ENCODE data around the gene HES7. TPM values are rescaled to one million over a fixed set of nuclear protein-coding genes. Genes with fewer than 3 reads are reported as not detected.

The HES7 gene
- total and polyA plus RNA-seq, 9 of the 15 experiments (the other 6 are each of a cell fraction or from before 2014, with no cell fraction given): 0.03 to 1.7 (median 0.14) TPM; not detected in 1

DNA sequence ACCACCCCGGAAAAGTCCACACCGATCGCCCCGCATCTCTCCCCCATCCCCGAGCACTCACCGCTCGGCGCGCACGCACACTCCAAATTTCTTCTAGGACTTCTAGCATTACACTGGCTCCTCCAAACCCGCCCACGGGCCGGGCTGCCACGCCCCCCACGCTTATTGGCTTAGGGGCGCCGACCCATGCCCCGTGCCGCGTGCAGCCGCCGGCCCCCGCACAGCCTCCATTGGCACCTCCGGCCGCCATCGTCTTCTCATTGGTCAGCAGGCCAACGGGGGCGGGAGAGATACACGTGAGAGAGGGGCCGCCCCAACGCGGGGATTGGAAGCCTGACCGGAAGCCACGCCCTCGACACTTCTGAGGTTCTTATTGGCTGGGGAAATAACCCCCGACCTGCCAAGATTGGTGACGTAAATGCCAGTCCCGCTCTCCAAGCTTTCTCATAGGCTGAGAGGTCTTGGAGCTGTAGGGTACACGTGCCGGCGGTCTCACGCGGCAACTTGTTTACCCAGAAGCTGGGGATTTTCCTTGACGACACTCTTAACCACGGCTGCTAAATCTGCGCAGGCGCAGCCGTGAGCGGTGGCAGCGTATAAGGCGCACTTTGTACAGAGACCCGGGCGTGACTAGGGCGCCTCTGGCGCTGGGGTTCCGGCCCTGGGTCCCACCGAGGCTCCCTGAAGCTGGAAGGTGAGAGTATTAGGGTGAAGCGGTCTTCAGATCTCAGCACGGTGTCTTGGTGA is 32.5 kb upstream of the HES7 start (continued):
- no peak for TF ChIP-seq KAT2B (IDR thresholded peaks at IDR 0.05; ENCODE audit: low read depth, low read length)
- TF ChIP-seq SRSF9 (IDR thresholded peaks at IDR 0.05; ENCODE audit: borderline replicate concordance, low read depth, low read length): no peak
- TF ChIP-seq, protein P1, sequence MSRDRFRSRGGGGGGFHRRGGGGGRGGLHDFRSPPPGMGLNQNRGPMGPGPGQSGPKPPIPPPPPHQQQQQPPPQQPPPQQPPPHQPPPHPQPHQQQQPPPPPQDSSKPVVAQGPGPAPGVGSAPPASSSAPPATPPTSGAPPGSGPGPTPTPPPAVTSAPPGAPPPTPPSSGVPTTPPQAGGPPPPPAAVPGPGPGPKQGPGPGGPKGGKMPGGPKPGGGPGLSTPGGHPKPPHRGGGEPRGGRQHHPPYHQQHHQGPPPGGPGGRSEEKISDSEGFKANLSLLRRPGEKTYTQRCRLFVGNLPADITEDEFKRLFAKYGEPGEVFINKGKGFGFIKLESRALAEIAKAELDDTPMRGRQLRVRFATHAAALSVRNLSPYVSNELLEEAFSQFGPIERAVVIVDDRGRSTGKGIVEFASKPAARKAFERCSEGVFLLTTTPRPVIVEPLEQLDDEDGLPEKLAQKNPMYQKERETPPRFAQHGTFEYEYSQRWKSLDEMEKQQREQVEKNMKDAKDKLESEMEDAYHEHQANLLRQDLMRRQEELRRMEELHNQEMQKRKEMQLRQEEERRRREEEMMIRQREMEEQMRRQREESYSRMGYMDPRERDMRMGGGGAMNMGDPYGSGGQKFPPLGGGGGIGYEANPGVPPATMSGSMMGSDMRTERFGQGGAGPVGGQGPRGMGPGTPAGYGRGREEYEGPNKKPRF (IDR thresholded peaks at IDR 0.05; ENCODE audit: low read depth, low read length): no peak
- TF ChIP-seq NCOA6 (IDR thresholded peaks at IDR 0.05): no peak
- no peak for TF ChIP-seq TAF15 (IDR thresholded peaks at IDR 0.05; ENCODE audit: low read depth, low read length)
- TF ChIP-seq, protein P2, sequence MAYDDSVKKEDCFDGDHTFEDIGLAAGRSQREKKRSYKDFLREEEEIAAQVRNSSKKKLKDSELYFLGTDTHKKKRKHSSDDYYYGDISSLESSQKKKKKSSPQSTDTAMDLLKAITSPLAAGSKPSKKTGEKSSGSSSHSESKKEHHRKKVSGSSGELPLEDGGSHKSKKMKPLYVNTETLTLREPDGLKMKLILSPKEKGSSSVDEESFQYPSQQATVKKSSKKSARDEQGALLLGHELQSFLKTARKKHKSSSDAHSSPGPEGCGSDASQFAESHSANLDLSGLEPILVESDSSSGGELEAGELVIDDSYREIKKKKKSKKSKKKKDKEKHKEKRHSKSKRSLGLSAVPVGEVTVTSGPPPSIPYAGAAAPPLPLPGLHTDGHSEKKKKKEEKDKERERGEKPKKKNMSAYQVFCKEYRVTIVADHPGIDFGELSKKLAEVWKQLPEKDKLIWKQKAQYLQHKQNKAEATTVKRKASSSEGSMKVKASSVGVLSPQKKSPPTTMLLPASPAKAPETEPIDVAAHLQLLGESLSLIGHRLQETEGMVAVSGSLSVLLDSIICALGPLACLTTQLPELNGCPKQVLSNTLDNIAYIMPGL (CRISPR knock-in tag; IDR thresholded peaks at IDR 0.05): no peak
- TF ChIP-seq, protein P3, sequence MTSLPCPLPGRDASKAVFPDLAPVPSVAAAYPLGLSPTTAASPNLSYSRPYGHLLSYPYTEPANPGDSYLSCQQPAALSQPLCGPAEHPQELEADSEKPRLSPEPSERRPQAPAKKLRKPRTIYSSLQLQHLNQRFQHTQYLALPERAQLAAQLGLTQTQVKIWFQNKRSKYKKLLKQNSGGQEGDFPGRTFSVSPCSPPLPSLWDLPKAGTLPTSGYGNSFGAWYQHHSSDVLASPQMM (CRISPR knock-in tag; IDR thresholded peaks at IDR 0.05): no peak
- TF ChIP-seq HIVEP1 (CRISPR knock-in tag; IDR thresholded peaks at IDR 0.05): no peak
- TF ChIP-seq, protein P4, sequence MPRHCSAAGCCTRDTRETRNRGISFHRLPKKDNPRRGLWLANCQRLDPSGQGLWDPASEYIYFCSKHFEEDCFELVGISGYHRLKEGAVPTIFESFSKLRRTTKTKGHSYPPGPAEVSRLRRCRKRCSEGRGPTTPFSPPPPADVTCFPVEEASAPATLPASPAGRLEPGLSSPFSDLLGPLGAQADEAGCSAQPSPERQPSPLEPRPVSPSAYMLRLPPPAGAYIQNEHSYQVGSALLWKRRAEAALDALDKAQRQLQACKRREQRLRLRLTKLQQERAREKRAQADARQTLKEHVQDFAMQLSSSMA (CRISPR knock-in tag; IDR thresholded peaks at IDR 0.05): no peak
- no peak for TF ChIP-seq RBM34 (IDR thresholded peaks at IDR 0.05; ENCODE audit: borderline replicate concordance, insufficient read depth, low read length)
- no peak for TF ChIP-seq TEAD1 (CRISPR knock-in tag; IDR thresholded peaks at IDR 0.05)
- no peak for TF ChIP-seq ZNF780A (CRISPR knock-in tag; IDR thresholded peaks at IDR 0.05)
- TF ChIP-seq MECOM (CRISPR knock-in tag; IDR thresholded peaks at IDR 0.05): no peak
- TF ChIP-seq, protein P5, sequence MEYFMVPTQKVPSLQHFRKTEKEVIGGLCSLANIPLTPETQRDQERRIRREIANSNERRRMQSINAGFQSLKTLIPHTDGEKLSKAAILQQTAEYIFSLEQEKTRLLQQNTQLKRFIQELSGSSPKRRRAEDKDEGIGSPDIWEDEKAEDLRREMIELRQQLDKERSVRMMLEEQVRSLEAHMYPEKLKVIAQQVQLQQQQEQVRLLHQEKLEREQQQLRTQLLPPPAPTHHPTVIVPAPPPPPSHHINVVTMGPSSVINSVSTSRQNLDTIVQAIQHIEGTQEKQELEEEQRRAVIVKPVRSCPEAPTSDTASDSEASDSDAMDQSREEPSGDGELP (CRISPR knock-in tag; IDR thresholded peaks at IDR 0.05; ENCODE audit: borderline replicate concordance): peak; percentile 73
- no peak for TF ChIP-seq ZNF41 (CRISPR knock-in tag; conservative IDR thresholded peaks at IDR 0.05)
- TF ChIP-seq, protein P6, sequence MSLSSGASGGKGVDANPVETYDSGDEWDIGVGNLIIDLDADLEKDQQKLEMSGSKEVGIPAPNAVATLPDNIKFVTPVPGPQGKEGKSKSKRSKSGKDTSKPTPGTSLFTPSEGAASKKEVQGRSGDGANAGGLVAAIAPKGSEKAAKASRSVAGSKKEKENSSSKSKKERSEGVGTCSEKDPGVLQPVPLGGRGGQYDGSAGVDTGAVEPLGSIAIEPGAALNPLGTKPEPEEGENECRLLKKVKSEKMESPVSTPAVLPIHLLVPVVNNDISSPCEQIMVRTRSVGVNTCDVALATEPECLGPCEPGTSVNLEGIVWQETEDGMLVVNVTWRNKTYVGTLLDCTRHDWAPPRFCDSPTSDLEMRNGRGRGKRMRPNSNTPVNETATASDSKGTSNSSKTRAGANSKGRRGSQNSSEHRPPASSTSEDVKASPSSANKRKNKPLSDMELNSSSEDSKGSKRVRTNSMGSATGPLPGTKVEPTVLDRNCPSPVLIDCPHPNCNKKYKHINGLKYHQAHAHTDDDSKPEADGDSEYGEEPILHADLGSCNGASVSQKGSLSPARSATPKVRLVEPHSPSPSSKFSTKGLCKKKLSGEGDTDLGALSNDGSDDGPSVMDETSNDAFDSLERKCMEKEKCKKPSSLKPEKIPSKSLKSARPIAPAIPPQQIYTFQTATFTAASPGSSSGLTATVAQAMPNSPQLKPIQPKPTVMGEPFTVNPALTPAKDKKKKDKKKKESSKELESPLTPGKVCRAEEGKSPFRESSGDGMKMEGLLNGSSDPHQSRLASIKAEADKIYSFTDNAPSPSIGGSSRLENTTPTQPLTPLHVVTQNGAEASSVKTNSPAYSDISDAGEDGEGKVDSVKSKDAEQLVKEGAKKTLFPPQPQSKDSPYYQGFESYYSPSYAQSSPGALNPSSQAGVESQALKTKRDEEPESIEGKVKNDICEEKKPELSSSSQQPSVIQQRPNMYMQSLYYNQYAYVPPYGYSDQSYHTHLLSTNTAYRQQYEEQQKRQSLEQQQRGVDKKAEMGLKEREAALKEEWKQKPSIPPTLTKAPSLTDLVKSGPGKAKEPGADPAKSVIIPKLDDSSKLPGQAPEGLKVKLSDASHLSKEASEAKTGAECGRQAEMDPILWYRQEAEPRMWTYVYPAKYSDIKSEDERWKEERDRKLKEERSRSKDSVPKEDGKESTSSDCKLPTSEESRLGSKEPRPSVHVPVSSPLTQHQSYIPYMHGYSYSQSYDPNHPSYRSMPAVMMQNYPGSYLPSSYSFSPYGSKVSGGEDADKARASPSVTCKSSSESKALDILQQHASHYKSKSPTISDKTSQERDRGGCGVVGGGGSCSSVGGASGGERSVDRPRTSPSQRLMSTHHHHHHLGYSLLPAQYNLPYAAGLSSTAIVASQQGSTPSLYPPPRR (CRISPR knock-in tag; IDR thresholded peaks at IDR 0.05; ENCODE audit: borderline replicate concordance): no peak

Data from K562 (cell line).